Urinary bladder (tissue), 4 donors: ENCODE results near the gene MARCHF2. TPM values are rescaled to one million over a fixed set of nuclear protein-coding genes. Genes with fewer than 3 reads are reported as not detected.
"Not testable (repeated sequence)": the region's sequence is repeated elsewhere in the genome, so short reads cannot be mapped to it uniquely, and the experiment has no call there.

Source experiments
- DNase-seq: peaks from one replicate; pipeline ENCODE4 v3.0.0-alpha.2; 2015; ENCODE audit errors: extremely low spot score
- H3K27ac ChIP-seq: one replicate; pipeline ENCODE4 v1.5.1; 2013; ENCODE audit warnings: low read depth, mild to moderate bottlenecking, moderate library complexity
- H3K36me3 ChIP-seq: one replicate; pipeline ENCODE4 v1.6.1; 2013; ENCODE audit warnings: mild to moderate bottlenecking, moderate library complexity; ENCODE audit not compliant: insufficient read depth
- H3K4me1 ChIP-seq: one replicate; pipeline ENCODE4 v1.6.1; 2013; ENCODE audit warnings: mild to moderate bottlenecking, moderate library complexity; ENCODE audit not compliant: insufficient read depth
- H3K4me3 ChIP-seq: one replicate; pipeline ENCODE4 v1.5.1; 2013; ENCODE audit warnings: low read depth, low read length
- WGBS: extraction: QIAGEN DNeasy Blood & Tissue Kit; methylation state at CpG from one replicate; pipeline ENCODE4 v1.1.7; 2013; 5-methylcytosine and 5-hydroxymethylcytosine counted together
- polyA plus RNA-seq: library from polyadenylated mRNA; stranded (reverse); fragments of 200-250 nt; gene quantifications from one replicate; pipeline ENCODE4 v1.2.3, GENCODE V29; 2013
- total RNA-seq: library from RNA; depleted of rRNA; stranded (reverse); fragments of >200 nt; gene quantifications from one replicate; pipeline ENCODE4 v1.2.3, GENCODE V29; 2014
- donor health status: healthy with polysubstance abuse.
- donor health status: healthy.

MARCHF2 gene
- total and polyA plus RNA-seq, 2 donors, result 38.8 to 98.2 TPM

DNA sequence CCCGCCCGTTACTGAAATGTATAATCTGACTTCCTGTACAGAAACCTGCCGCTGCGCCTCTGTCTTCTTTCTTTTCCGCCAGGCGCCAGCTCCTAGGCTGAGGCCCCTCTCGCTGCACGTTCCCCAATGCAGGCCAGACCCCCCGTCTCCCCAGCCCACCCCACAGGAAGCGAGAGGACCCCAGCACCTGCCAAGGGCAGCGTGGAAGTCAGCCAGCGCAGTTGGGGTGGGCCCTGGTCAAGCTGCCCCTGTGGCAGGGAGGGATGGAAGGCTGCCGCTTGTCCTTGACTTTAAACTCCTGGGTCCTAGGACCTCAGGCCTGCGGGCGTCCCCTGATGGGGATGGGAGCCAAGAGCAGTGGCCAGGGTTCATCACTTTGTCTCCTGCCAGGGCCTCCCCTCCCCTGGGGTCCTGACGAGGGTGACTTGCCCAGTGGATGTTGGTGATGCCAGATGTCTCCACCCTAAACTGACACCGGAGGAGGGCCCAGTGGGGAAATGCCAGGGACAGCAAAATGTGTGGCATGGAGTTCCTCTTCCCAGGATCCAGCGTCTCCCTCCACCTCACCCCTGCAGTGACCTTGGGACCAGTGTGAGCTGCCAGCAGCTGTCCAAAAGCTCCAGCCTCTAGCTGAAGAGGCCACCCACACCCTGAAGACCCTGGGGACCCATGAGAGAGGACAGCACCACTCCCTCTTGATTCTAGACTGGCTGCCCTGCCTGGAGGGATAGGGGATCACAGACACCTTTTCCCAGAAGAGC lies 8.5 kb upstream of the MARCHF2 start:
- Histone ChIP-seq H3K27ac (no peak overlapping the region), H3K4me3 (no peak overlapping the region), H3K4me1 (no peaks in the 10 kb centered on the region), H3K36me3 (peaks cover 7% of the 10 kb centered on the region)
- 80% methylated on average over 18 of the region's 18 CpGs for WGBS
- no peak for DNase-seq

- not testable (repeated sequence) for DNase-seq, H3K27ac ChIP-seq, H3K36me3 ChIP-seq, H3K4me3 ChIP-seq, H3K4me1 ChIP-seq
- 89% methylated on average over 13 of the region's 13 CpGs for WGBS
Observed at GRCh38 chr19:8410718-8411117, 2.4 kb upstream of the MARCHF2 start.

DNA sequence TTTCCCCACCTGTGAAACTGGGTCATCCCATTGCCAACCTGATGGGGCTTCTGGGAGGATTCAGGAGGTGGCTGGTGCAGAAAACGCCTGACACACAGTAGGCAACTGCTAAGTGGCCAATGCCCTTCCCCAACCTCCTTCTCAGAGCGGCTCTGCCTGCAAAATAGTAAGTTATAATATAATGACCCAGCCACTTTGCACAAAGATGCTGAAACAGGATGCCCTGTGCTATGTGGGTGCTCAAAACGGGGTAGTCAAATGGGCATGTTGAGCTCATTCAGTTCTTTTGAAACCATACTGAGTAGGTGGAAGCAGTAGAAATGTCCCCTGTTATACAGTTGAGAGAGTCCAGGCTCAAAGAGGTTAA lies 507 bp downstream of the MARCHF2 start:
- peak overlapping the region; percentile 85 for H3K4me3 ChIP-seq
- no peaks in the 10 kb centered on the region for H3K36me3 ChIP-seq
- 25% methylated on average over 3 of the region's 3 CpGs for WGBS
- no peak for DNase-seq
- no peak overlapping the region for H3K27ac ChIP-seq
- no peaks in the 10 kb centered on the region for H3K4me1 ChIP-seq

- no peak overlapping the region for H3K27ac ChIP-seq
- no peaks in the 10 kb centered on the region for H3K4me1 ChIP-seq
- 59% methylated on average over 4 of the region's 4 CpGs for WGBS
Observed at GRCh38 chr19:8416796-8417195, 3.7 kb downstream of the MARCHF2 start.

DNA sequence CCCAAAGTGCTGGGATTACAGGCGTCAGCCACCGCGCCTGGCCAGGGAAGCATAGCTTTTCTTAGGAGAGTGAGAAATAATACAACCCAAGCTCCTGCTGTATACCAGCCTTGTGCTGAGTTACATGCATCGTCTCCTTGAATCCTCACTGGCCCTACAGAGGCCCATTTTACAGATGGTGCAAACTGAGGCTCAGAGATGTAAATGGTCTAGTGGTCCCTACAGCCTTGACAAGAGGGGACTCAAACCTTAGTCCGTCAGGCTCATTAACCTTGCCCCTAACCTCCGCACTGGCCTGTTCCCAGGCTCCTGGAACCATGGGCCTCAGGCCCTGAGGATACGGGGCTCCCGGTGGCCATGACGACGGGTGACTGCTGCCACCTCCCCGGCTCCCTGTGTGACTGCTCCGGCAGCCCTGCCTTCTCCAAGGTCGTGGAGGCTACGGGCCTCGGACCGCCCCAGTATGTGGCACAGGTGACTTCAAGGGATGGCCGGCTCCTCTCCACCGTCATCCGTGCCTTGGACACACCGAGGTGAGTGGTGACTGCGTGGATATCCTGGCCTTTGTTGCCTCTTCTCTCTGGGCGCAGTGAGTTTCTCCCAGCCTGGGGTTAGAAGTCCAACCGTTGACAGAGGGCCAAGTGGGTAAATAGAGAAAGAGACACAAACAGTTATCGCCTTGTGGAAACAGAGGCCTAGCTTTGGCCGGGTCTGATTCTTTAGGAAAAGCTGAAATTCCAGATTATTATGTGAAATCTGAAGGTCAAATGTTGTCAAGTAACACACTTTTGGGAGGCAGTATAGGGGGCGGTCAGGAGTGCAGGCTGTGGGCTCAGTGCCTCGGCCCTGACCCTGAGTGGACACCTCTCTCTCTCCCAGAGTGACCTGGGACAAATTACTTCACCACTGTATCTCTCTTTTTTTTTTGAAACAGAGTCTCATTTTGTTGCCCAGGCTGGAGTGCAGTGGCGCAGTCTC lies 8.7 kb downstream of the MARCHF2 start:
- 91% methylated on average over 28 of the region's 28 CpGs for WGBS
- H3K36me3 ChIP-seq, result no peaks in the 10 kb centered on the region
- no peak overlapping the region for H3K27ac ChIP-seq
- H3K4me1 ChIP-seq, result no peaks in the 10 kb centered on the region
- no peak overlapping the region for H3K4me3 ChIP-seq
- no peak for DNase-seq

More at GRCh38 chr19:8416796-8417195, 3.7 kb downstream of the MARCHF2 start:
- H3K36me3 ChIP-seq, result no peaks in the 10 kb centered on the region
- no peak overlapping the region for H3K4me3 ChIP-seq
- no peak for DNase-seq

- Histone ChIP-seq H3K27ac (peak overlapping the region; percentile 3), H3K36me3 (no peaks in the 10 kb centered on the region), H3K4me3 (no peak overlapping the region), H3K4me1 (no peaks in the 10 kb centered on the region)
- DNase-seq, result peak; percentile 50
- WGBS, result 26% methylated on average over 9 of the region's 9 CpGs
Observed at GRCh38 chr19:8423817-8424223, 10.7 kb downstream of the MARCHF2 start.

GRCh38 chr19:8425331-8425730 lies 12.2 kb downstream of the MARCHF2 start:
- H3K36me3 ChIP-seq, H3K4me3 ChIP-seq, H3K27ac ChIP-seq, DNase-seq, H3K4me1 ChIP-seq: not testable (repeated sequence)
- 92% methylated on average over 6 of the region's 6 CpGs for WGBS

GRCh38 chr19:8426283-8426682 lies 13.2 kb downstream of the MARCHF2 start:
- no peaks in the 10 kb centered on the region for H3K36me3 ChIP-seq
- DNase-seq, result no peak

GRCh38 chr19:8429044-8429443 lies 15.9 kb downstream of the MARCHF2 start:
- 81% methylated on average over 6 of the region's 6 CpGs for WGBS
- Histone ChIP-seq H3K36me3 (no peaks in the 10 kb centered on the region), H3K27ac (no peak overlapping the region), H3K4me1 (no peaks in the 10 kb centered on the region), H3K4me3 (no peak overlapping the region)
- DNase-seq, result no peak

More at GRCh38 chr19:8426283-8426682, 13.2 kb downstream of the MARCHF2 start:
- Histone ChIP-seq H3K4me1 (no peaks in the 10 kb centered on the region), H3K27ac (no peak overlapping the region), H3K4me3 (no peak overlapping the region)
- WGBS, result 93% methylated on average over 7 of the region's 7 CpGs

GRCh38 chr19:8429826-8430225 lies 16.7 kb downstream of the MARCHF2 start:
- no peak for DNase-seq
- H3K4me1 ChIP-seq, result no peaks in the 10 kb centered on the region
- 95% methylated on average over 6 of the region's 6 CpGs for WGBS
- no peak overlapping the region for H3K27ac ChIP-seq
- H3K36me3 ChIP-seq, result no peaks in the 10 kb centered on the region
- no peak overlapping the region for H3K4me3 ChIP-seq

GRCh38 chr19:8430650-8431049 lies 17.5 kb downstream of the MARCHF2 start:
- Histone ChIP-seq H3K36me3 (no peaks in the 10 kb centered on the region), H3K4me3 (no peak overlapping the region), H3K4me1 (no peaks in the 10 kb centered on the region), H3K27ac (no peak overlapping the region)
- DNase-seq, result no peak
- WGBS, result 91% methylated on average over 20 of the region's 20 CpGs

DNA sequence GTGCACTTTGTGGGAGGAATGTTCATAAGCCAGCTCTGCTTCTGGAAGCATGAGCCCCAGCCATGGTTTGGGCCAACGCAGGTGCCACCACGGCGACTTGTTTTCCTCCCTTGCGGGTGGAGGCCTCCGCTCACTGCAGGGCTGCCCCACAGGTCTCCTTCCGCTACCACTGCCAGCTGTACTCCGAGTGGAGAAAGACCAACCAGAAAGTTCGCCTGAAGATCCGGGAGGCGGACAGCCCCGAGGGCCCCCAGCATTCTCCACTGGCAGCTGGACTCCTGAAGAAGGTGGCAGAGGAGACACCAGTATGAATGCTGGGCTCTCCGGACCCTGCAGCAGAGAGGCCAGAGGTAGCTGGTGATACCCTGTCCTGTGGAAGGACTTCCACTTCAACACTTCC lies 25.1 kb downstream of the MARCHF2 start:
- Histone ChIP-seq H3K4me1 (no peaks in the 10 kb centered on the region), H3K36me3 (no peaks in the 10 kb centered on the region), H3K4me3 (no peak overlapping the region), H3K27ac (no peak overlapping the region)
- no peak for DNase-seq
- WGBS, result 95% methylated on average over 12 of the region's 12 CpGs

GRCh38 chr19:8441725-8442544 lies 28.8 kb downstream of the MARCHF2 start:
- Histone ChIP-seq H3K27ac (no peak overlapping the region), H3K36me3 (no peaks in the 10 kb centered on the region), H3K4me1 (peaks cover 3% of the 10 kb centered on the region), H3K4me3 (no peak overlapping the region)
- no peak for DNase-seq
- WGBS, result 82% methylated on average over 6 of the region's 6 CpGs
